ENCODE measurements around the gene FOXC2. TPM values are rescaled to one million over a fixed set of nuclear protein-coding genes. Genes with fewer than 3 reads are reported as not detected.

Gene FOXC2
- total and polyA plus RNA-seq, 10 of the 15 experiments (the other 5 are each of a cell fraction or from before 2014, with no cell fraction given) = not detected

DNA sequence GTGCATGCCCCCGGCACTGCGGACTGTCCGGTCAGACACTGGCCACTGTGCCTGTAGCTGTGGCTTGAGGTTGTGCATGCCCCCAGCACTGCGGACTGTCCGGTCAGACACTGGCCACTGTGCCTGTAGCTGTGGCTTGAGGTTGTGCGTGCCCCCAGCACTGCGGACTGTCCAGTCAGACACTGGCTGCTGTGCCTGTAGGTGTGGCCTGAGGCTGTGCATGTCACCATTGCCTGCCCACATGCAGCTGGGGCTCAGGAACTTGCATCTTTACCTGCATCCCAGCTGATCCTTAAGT lies 16.8 kb upstream of the FOXC2 start:
- FAIRE-seq = no peak
- TF ChIP-seq SP1 (IDR thresholded peaks at IDR 0.05; ENCODE audit: low read depth, low read length) = no peak
- TF ChIP-seq TBL1XR1 (IDR thresholded peaks at IDR 0.05; ENCODE audit: low read depth, low read length) = no peak
- no peak for TF ChIP-seq PAX5 (IDR thresholded peaks at IDR 0.05; ENCODE audit: borderline replicate concordance, low read depth, low read length)
- no peak for TF ChIP-seq RFX5 (IDR thresholded peaks at IDR 0.05; ENCODE audit: low read depth, low read length)
- TF ChIP-seq ZNF24 (IDR thresholded peaks at IDR 0.05) = no peak
- TF ChIP-seq, protein P1, sequence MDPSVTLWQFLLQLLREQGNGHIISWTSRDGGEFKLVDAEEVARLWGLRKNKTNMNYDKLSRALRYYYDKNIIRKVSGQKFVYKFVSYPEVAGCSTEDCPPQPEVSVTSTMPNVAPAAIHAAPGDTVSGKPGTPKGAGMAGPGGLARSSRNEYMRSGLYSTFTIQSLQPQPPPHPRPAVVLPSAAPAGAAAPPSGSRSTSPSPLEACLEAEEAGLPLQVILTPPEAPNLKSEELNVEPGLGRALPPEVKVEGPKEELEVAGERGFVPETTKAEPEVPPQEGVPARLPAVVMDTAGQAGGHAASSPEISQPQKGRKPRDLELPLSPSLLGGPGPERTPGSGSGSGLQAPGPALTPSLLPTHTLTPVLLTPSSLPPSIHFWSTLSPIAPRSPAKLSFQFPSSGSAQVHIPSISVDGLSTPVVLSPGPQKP (IDR thresholded peaks at IDR 0.05; ENCODE audit: low read depth, low read length) = no peak
- no peak for TF ChIP-seq RAD21 (IDR thresholded peaks at IDR 0.05; ENCODE audit: insufficient read depth, low read depth, low read length)
- no TSS peak for BruUV-seq (replicated peaks)

GRCh38 chr16:86550281-86550680 lies 16.3 kb upstream of the FOXC2 start:
- Histone ChIP-seq H2AFZ (ENCODE audit: control insufficient read depth, low read depth, low read length) (no peak overlapping the region), H3K4me1 (ENCODE audit: control insufficient read depth, insufficient read depth, low read length) (no peaks in the 10 kb centered on the region), H3K27me3 (replicated peaks in 1 of 2; ENCODE audit: control insufficient read depth in 2 of 2, insufficient read depth in 2 of 2, low read length in 1 of 2) (no peaks in the 10 kb centered on the region), H3K79me2 (ENCODE audit: control insufficient read depth, insufficient read depth, low read length) (peaks cover 10% of the 10 kb centered on the region), H3K4me3 (no peak overlapping the region), H3K9ac (ENCODE audit: control insufficient read depth, insufficient read depth, low read length) (no peak overlapping the region), H3K4me2 (ENCODE audit: control insufficient read depth, insufficient read depth) (no peak overlapping the region), H3K9me3 (replicated peaks; ENCODE audit: control insufficient read depth, insufficient read depth, low read length) (no peaks in the 10 kb centered on the region; the same call in 2 of the 3 replicates), H3K36me3 (ENCODE audit: control insufficient read depth in 2 of 2, insufficient read depth in 2 of 2, low read length in 1 of 2) (peaks cover 0 to 13% of the 10 kb centered on the region in 2 experiments; a peak in 3 of 4 replicates), H4K20me1 (ENCODE audit: control insufficient read depth, insufficient read depth) (no peaks in the 10 kb centered on the region), H3K27ac (ENCODE audit: control insufficient read depth, insufficient read depth) (no peak overlapping the region)
- intact Hi-C loops (cut with micrococcal nuclease; ENCODE audit: unreplicated experiment) (no loop called here), in situ Hi-C loops (cut with MboI) (loop anchor here (10.0 kb wide), 1 partner anchor 845 kb away; the partner anchor contains the start of gene MAP1LC3B)
- 94% methylated on average over 5 of the region's 5 CpGs for WGBS (ENCODE audit: insufficient coverage, insufficient replicate concordance, low lambda C conversion rate, missing lambda C conversion rate)
- ChIA-PET CTCF (no interaction called here), RAD21 (ENCODE audit: unreplicated experiment) (no interaction called here), SMC1A (ENCODE audit: uncharacterized antibody, unreplicated experiment) (no interaction called here), POLR2A (no interaction called here)
- BruUV-seq (replicated peaks) = no TSS peak
- DNase-seq (ENCODE audit: low read depth, low spot score) (no peak), FAIRE-seq (no peak), ATAC-seq (no peak)
- TF ChIP-seq, protein P2, sequence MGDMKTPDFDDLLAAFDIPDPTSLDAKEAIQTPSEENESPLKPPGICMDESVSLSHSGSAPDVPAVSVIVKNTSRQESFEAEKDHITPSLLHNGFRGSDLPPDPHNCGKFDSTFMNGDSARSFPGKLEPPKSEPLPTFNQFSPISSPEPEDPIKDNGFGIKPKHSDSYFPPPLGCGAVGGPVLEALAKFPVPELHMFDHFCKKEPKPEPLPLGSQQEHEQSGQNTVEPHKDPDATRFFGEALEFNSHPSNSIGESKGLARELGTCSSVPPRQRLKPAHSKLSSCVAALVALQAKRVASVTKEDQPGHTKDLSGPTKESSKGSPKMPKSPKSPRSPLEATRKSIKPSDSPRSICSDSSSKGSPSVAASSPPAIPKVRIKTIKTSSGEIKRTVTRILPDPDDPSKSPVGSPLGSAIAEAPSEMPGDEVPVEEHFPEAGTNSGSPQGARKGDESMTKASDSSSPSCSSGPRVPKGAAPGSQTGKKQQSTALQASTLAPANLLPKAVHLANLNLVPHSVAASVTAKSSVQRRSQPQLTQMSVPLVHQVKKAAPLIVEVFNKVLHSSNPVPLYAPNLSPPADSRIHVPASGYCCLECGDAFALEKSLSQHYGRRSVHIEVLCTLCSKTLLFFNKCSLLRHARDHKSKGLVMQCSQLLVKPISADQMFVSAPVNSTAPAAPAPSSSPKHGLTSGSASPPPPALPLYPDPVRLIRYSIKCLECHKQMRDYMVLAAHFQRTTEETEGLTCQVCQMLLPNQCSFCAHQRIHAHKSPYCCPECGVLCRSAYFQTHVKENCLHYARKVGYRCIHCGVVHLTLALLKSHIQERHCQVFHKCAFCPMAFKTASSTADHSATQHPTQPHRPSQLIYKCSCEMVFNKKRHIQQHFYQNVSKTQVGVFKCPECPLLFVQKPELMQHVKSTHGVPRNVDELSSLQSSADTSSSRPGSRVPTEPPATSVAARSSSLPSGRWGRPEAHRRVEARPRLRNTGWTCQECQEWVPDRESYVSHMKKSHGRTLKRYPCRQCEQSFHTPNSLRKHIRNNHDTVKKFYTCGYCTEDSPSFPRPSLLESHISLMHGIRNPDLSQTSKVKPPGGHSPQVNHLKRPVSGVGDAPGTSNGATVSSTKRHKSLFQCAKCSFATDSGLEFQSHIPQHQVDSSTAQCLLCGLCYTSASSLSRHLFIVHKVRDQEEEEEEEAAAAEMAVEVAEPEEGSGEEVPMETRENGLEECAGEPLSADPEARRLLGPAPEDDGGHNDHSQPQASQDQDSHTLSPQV (IDR thresholded peaks at IDR 0.05) = no peak
- TF ChIP-seq CBFB (IDR thresholded peaks at IDR 0.05; ENCODE audit: low read depth) (no peak), MTA2 (IDR thresholded peaks at IDR 0.05; ENCODE audit: low read depth) (no peak), CBX5 (IDR thresholded peaks at IDR 0.05; ENCODE audit: low read depth) (no peak), ETV6 (conservative IDR thresholded peaks at IDR 0.05 in 1 of 2, IDR thresholded peaks at IDR 0.05 in 1 of 2; ENCODE audit: borderline replicate concordance in 1 of 2, low read depth in 1 of 2) (no peak), SREBF1 (IDR thresholded peaks at IDR 0.05; ENCODE audit: low read length) (no peak), RB1 (IDR thresholded peaks at IDR 0.05; ENCODE audit: borderline replicate concordance) (no peak), FOS (IDR thresholded peaks at IDR 0.05; ENCODE audit: borderline replicate concordance, extremely low read depth, insufficient read length) (no peak)

More for the DNA sequence above, 16.8 kb upstream of the FOXC2 start:
- ATAC-seq = no peak
- Histone ChIP-seq H3K79me2 (ENCODE audit: control insufficient read depth, insufficient read depth, low read length) (peaks cover 8% of the 10 kb centered on the region), H3K36me3 (ENCODE audit: control insufficient read depth in 2 of 2, insufficient read depth in 2 of 2, low read length in 1 of 2) (peaks cover 0 to 13% of the 10 kb centered on the region in 2 experiments; a peak in 3 of 4 replicates), H3K9me3 (replicated peaks; ENCODE audit: control insufficient read depth, insufficient read depth, low read length) (no peaks in the 10 kb centered on the region; the same call in 2 of the 3 replicates), H3K27me3 (replicated peaks in 1 of 2; ENCODE audit: control insufficient read depth in 2 of 2, insufficient read depth in 2 of 2, low read length in 1 of 2) (no peaks in the 10 kb centered on the region), H3K27ac (ENCODE audit: control insufficient read depth, insufficient read depth) (no peak overlapping the region), H3K4me2 (ENCODE audit: control insufficient read depth, insufficient read depth) (no peak overlapping the region), H3K4me3 (no peak overlapping the region), H4K20me1 (ENCODE audit: control insufficient read depth, insufficient read depth) (no peaks in the 10 kb centered on the region), H2AFZ (ENCODE audit: control insufficient read depth, low read depth, low read length) (no peak overlapping the region), H3K4me1 (ENCODE audit: control insufficient read depth, insufficient read depth, low read length) (no peaks in the 10 kb centered on the region), H3K9ac (ENCODE audit: control insufficient read depth, insufficient read depth, low read length) (no peak overlapping the region)
- WGBS (ENCODE audit: insufficient coverage, insufficient replicate concordance, low lambda C conversion rate, missing lambda C conversion rate) = 99% methylated on average over 7 of the region's 7 CpGs
- no peak for DNase-seq (ENCODE audit: low read depth, low spot score)
- ChIA-PET RAD21 (ENCODE audit: unreplicated experiment) (no interaction called here), SMC1A (ENCODE audit: uncharacterized antibody, unreplicated experiment) (no interaction called here), POLR2A (no interaction called here), CTCF (interaction anchor here (1.1 kb wide), 1 partner anchor 513 kb away, joined by 3 read pairs; no protein-coding TSS in a partner anchor)
- in situ Hi-C loops (cut with MboI) (loop anchor here (10.0 kb wide), 1 partner anchor 845 kb away; the partner anchor contains the start of gene MAP1LC3B), intact Hi-C loops (cut with micrococcal nuclease; ENCODE audit: unreplicated experiment) (no loop called here)
